ENCODE measurements around the gene CLCF1.

The CLCF1 gene

DNA sequence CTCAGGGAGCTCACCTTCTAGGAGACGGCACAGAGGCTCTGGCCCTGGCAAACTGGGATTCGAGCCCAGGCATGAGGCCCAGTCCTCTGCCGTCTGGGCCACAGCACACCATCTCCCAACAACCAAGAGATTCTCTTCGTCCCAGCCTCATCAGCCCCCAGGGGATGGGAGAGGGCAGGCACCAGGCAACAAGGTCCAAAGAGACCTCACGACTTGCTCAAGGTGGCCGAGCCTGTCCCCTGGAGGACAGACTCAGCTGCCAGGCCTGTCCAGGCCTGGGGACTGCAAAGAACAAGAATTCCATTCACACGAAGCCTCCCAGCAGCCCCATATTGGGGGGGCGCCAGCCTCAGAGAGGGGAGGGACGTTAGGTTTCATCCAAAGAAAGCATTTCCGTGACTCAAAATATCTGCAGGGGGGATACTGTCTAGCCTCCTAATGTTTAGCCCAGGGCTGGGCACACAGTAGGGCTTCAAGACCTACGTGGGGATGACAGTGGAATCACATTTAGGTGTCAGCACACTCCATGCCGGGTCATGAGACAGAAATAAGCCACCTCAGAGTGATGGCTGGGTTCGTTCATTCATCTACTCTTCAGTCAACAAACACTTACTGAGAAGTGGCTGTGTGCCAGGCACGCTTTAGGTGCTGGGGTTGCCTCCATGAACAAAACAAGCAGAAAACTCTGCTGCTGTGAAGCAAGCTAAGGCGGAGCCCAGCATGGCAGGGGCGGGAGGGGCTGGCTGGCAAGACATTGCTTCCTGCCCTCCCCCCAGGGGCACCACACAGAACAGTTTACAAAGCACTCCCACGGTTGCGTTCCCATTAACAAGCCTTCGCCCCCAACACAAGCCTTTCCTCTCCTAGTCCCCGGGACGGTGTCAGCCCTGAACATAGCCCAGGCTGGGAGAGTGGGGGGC, 43.3 kb upstream of the CLCF1 start:
- peaks cover 11% of the 10 kb centered on the region for H3K4me1 ChIP-seq (ENCODE audit: low read depth, poor library complexity, severe bottlenecking)
- no peak overlapping the region for H3K4me2 ChIP-seq

GRCh38 chr11:67415501-67416304, 42.3 kb upstream of the CLCF1 start, which contains the start of gene CARNS1:
TSS of gene CARNS1 (plus strand) at chr11:67415678. CDS start at chr11:67416200, 522 bp downstream.
- Histone ChIP-seq H3K27me3 (ENCODE audit: insufficient read depth, low read depth) (peaks cover 16% of the 10 kb centered on the region; the same call in 1 of the 2 replicates), H3K4me1 (ENCODE audit: low read depth, poor library complexity, severe bottlenecking) (peaks cover 7% of the 10 kb centered on the region), H4K20me1 (ENCODE audit: insufficient read depth) (no peaks in the 10 kb centered on the region), H3K9ac (no peak within 1 kb of the TSS), H3K27ac (no peak within 1 kb of the TSS), H3K4me3 (IDR thresholded peaks at IDR 0.05; ENCODE audit: insufficient read depth, low read depth, low read length) (no peak within 1 kb of the TSS), H3K79me2 (ENCODE audit: insufficient read depth, low read depth) (no peaks in the 10 kb centered on the region), H2AFZ (ENCODE audit: low read depth) (no peak within 1 kb of the TSS), H3K36me3 (ENCODE audit: insufficient read depth) (no peaks in the 10 kb centered on the region), H3K4me2 (no peak within 1 kb of the TSS)
- TF ChIP-seq CTCF (conservative IDR thresholded peaks at IDR 0.05; ENCODE audit: low read depth, low read length) = no peak

More for the DNA sequence above, 43.3 kb upstream of the CLCF1 start:
- Histone ChIP-seq H4K20me1 (ENCODE audit: insufficient read depth) (no peaks in the 10 kb centered on the region), H3K27me3 (ENCODE audit: insufficient read depth, low read depth) (peaks cover 12% of the 10 kb centered on the region; the same call in 1 of the 2 replicates), H3K36me3 (ENCODE audit: insufficient read depth) (no peaks in the 10 kb centered on the region), H3K4me3 (IDR thresholded peaks at IDR 0.05; ENCODE audit: insufficient read depth, low read depth, low read length) (no peak overlapping the region), H3K27ac (no peak overlapping the region), H2AFZ (ENCODE audit: low read depth) (no peak overlapping the region), H3K9ac (no peak overlapping the region), H3K79me2 (ENCODE audit: insufficient read depth, low read depth) (no peaks in the 10 kb centered on the region)
- TF ChIP-seq CTCF (conservative IDR thresholded peaks at IDR 0.05; ENCODE audit: low read depth, low read length) = no peak

GRCh38 chr11:67413266-67413849, 40.0 kb upstream of the CLCF1 start:
- Histone ChIP-seq H3K79me2 (ENCODE audit: insufficient read depth, low read depth) (no peaks in the 10 kb centered on the region), H3K27me3 (ENCODE audit: insufficient read depth, low read depth) (peaks cover 16% of the 10 kb centered on the region; the same call in 1 of the 2 replicates), H3K4me1 (ENCODE audit: low read depth, poor library complexity, severe bottlenecking) (no peaks in the 10 kb centered on the region), H4K20me1 (ENCODE audit: insufficient read depth) (no peaks in the 10 kb centered on the region), H3K36me3 (ENCODE audit: insufficient read depth) (no peaks in the 10 kb centered on the region), H3K27ac (no peak overlapping the region), H3K4me3 (IDR thresholded peaks at IDR 0.05; ENCODE audit: insufficient read depth, low read depth, low read length) (no peak overlapping the region), H3K9ac (no peak overlapping the region), H3K4me2 (no peak overlapping the region), H2AFZ (ENCODE audit: low read depth) (no peak overlapping the region)
- no peak for TF ChIP-seq CTCF (conservative IDR thresholded peaks at IDR 0.05; ENCODE audit: low read depth, low read length)

DNA sequence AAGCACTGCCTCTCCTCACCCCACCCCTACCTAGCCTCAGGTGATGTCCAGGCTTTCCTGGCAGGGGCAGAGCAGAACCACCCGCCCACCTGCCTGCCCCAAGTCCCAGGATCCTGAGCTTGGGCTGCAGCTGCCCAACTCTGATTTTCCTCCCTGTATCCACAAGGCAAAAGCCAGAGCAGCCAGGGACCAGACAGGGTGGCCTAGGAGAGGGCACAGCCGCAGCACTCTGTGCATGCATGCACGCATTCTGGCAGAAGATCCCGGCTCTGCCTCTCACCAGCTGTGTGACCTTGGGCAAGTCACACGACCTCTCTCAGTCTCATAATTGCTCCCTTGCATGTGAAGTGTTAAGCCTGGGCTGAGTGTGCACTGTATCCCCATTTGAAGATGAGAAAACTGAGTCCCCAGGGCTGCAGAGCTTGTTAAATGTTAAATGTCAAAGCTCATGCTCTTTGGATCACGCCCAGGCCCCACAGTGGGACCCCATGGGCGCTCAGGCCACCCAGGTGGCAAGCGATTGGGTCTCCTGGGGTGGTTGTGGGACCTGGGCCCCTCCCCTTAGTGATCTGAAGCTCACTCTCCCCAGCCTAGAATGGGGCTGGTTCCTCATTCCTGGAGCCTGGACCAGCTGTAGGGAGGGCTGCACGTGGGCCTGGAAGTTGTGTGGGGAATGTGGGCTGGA, 39.2 kb upstream of the CLCF1 start:
- TF ChIP-seq CTCF (conservative IDR thresholded peaks at IDR 0.05; ENCODE audit: low read depth, low read length) = no peak
- no peaks in the 10 kb centered on the region for H3K4me1 ChIP-seq (ENCODE audit: low read depth, poor library complexity, severe bottlenecking)
- no peak overlapping the region for H3K27ac ChIP-seq
- H3K4me3 ChIP-seq (IDR thresholded peaks at IDR 0.05; ENCODE audit: insufficient read depth, low read depth, low read length) = no peak overlapping the region
- peaks cover 16% of the 10 kb centered on the region; the same call in 1 of the 2 replicates for H3K27me3 ChIP-seq (ENCODE audit: insufficient read depth, low read depth)
- no peaks in the 10 kb centered on the region for H3K36me3 ChIP-seq (ENCODE audit: insufficient read depth)
- no peak overlapping the region for H2AFZ ChIP-seq (ENCODE audit: low read depth)
- H3K9ac ChIP-seq = no peak overlapping the region
- no peaks in the 10 kb centered on the region for H4K20me1 ChIP-seq (ENCODE audit: insufficient read depth)
- H3K79me2 ChIP-seq (ENCODE audit: insufficient read depth, low read depth) = no peaks in the 10 kb centered on the region
- no peak overlapping the region for H3K4me2 ChIP-seq
